Bronchial smooth muscle cell (primary cell): ENCODE data around the gene FBXL13. TPM values are rescaled to one million over a fixed set of nuclear protein-coding genes. Genes with fewer than 3 reads are reported as not detected.

ENCODE experiments used
- total RNA-seq: library from RNA; depleted of rRNA; stranded (reverse); fragments of >200 nt; gene quantifications from 2 replicates; pipeline ENCODE4 v1.2.1, GENCODE V29; 2014

FBXL13 gene
- 2.1 and 2.5 TPM in 2 replicates for total RNA-seq

DNA sequence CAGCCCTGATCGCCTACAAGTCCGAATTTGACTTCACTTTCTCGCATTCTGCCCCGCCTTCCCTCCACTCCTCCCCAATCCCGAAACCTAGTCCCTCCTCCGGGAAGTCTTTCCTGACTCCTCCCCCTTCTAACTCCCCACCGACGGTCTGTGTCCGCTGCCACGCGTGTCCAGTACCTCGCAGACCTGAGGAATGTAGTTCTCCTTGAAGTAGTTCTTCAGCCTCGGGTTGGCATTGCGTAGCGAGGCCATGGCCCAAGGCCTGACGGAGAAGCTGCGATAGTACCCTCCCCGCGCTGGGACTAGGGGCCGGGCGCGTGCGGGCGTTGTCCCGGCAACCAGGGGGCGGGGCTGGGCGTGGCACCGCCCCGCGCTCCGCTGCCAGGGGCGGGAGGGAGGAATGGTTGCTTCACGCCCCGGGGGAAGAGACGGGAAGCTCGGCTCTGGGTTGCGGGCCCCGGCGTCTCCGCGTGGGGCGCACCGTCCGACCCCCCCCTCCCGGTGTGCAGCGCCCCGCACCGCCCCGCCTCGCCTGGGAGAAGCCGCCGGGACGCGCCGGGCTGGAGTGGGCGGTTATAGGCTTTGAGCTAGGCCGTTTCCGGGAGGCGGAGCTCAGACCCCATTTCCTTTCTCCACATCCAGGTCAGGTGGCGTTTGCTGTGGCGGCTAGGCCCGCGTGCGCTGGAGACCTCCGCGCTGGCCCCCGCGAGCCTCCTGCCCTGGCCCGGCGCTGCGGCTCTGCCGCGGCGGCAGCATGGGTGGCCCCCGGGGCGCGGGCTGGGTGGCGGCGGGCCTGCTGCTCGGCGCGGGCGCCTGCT lies at the start of gene FBXL13, which contains the start of gene ARMC10:
Gene FBXL13 (minus strand): TSS at position 278 of the 818 bp plus-strand sequence.
Gene ARMC10 (plus strand): TSS at position 622 of the 818 bp plus-strand sequence. CDS start 133 bp downstream, at position 755.

DNA sequence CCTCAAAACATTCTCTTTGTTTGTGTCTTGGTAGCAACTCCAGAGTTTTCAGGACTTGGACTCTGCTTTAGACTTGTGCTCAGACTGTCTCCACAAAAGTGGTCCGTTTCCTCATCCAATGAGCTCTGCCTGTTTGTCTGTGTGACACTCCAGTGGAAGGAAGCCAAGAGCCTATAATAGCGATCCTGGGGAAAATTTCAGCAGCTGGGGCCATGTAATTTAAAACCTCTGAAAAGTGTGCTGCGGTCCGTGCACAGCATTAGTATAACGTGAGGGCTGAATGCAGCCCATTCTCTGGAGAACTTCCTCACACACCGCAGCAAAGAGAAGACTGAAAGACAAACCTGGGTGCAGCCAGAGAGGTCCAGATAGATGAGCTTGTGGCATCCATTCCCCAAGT lies 161.9 kb downstream of the FBXL13 start, which contains the start of gene LRRC17:
Gene LRRC17 (plus strand): TSS at position 259 of the 400 bp plus-strand sequence. CDS start 20,914 bp downstream, outside the sequence.

Other genes starting within 250 kb of the FBXL13 start
- 311 and 381 TPM in 2 replicates for gene LRRC17, start 161.8 kb downstream of the FBXL13 start, total RNA-seq
- gene ARMC10, start 344 bp upstream of the FBXL13 start, total RNA-seq = 35.1 and 38.5 TPM in 2 replicates
- 12.7 and 18.9 TPM in 2 replicates for gene NAPEPLD, start 74.3 kb upstream of the FBXL13 start, total RNA-seq
- gene PMPCB, start 222.6 kb upstream of the FBXL13 start, total RNA-seq = 75.5 and 78.0 TPM in 2 replicates